A549 (cell line): ENCODE data around the gene RBM44. TPM values are rescaled to one million over a fixed set of nuclear protein-coding genes. Genes with fewer than 3 reads are reported as not detected.

Experiments used
- ATAC-seq, 2 experiments: fragments of 200-7000 bp in 1 of 2; fragments of >200 bp in 1 of 2; cut with Nextera tagmentation in 1 of 2; cut with Tn5 transposase in 1 of 2; 3 replicates each; pipeline versions ENCODE4 v1.8.0 to v1.9.1; 2018 to 2020; ENCODE audit warnings: mild to moderate bottlenecking in 1 of 2, moderate library complexity in 1 of 2
- CTCF ChIA-PET: fragments of 300-600 bp; sonication (Branson Sonifier 250); formaldehyde crosslinking; extraction: SDS; loops from one replicate; lab custom pipeline; 2021; ENCODE audit warnings: antibody characterized with exemption, inconsistent platforms; lab: Yijun Ruan, JAX
- POLR2A ChIA-PET: fragments of 350-600 bp; formaldehyde crosslinking; extraction: SDS; loops from one replicate; lab custom pipeline; 2021; ENCODE audit warnings: antibody characterized with exemption, inconsistent platforms; lab: Yijun Ruan, JAX
- DNase-seq, 2 experiments: peaks; one replicate each; pipeline versions ENCODE4 v3.0.0 to v3.0.0-alpha.2; 2011 to 2016; ENCODE audit warnings: low read depth in 1 of 2, low spot score in 1 of 2
- FAIRE-seq: peaks from 2 replicates; lab custom pipeline; 2011; peaks lifted over from hg19 to GRCh38; lab: Jason Lieb, UNC
- H3K27ac ChIP-seq, 2 experiments: fragments of >200 bp; sonication (Bioruptor Twin); formaldehyde crosslinking; 3 replicates each; pipeline ENCODE4 v1.5.1; 2016 to 2017
- H3K4me1 ChIP-seq: fragments of >200 bp; sonication (Bioruptor Twin); formaldehyde crosslinking; 3 replicates; pipeline ENCODE4 v1.6.1; 2016
- H3K4me2 ChIP-seq: fragments of >200 bp; sonication (Bioruptor Twin); formaldehyde crosslinking; 3 replicates; pipeline ENCODE4 v1.6.1; 2016
- H3K4me3 ChIP-seq: fragments of >200 bp; sonication (Bioruptor Twin); formaldehyde crosslinking; 3 replicates; pipeline ENCODE4 v1.5.1; 2016
- H3K9me3 ChIP-seq: fragments of >200 bp; sonication (Bioruptor Twin); formaldehyde crosslinking; 3 replicates; pipeline ENCODE4 v1.6.1; 2016
- ATOH8 ChIP-seq: fragments of 250-450 bp; sonication (Bioruptor Pico); IDR thresholded peaks from 2 replicates; pipeline ENCODE4 v1.5.0; 2020; ENCODE audit warnings: low read depth, mild to moderate bottlenecking, moderate library complexity
- BCL3 ChIP-seq: fragments of >200 bp; sonication (Bioruptor Twin); formaldehyde crosslinking; IDR thresholded peaks from 3 replicates; pipeline ENCODE4 v1.6.1; 2016
- CBX2 ChIP-seq: fragments of 200-600 bp; sonication (generic); IDR thresholded peaks from 2 replicates; pipeline ENCODE4 v1.6.1; 2016; ENCODE audit warnings: low read depth, mild to moderate bottlenecking, borderline replicate concordance
- CEBPB ChIP-seq, 2 experiments: fragments of >200 bp in 1 of 2; sonication (Bioruptor Twin) in 1 of 2; formaldehyde crosslinking in 1 of 2; IDR thresholded peaks; 2 replicates each; pipeline ENCODE4 v1.6.1; 2012 to 2016
- CTCF ChIP-seq: fragments of >200 bp; sonication (Bioruptor Twin); formaldehyde crosslinking; IDR thresholded peaks from 3 replicates; pipeline ENCODE4 v1.5.1; 2016
- EP300 ChIP-seq, 2 experiments: fragments of >200 bp; sonication (Bioruptor Twin); formaldehyde crosslinking; IDR thresholded peaks; 2 replicates in 1 of 2; 3 replicates in 1 of 2; pipeline ENCODE4 v1.6.1; 2016 to 2017
- FOSB ChIP-seq: fragments of 250-450 bp; sonication (Bioruptor Pico); IDR thresholded peaks from 2 replicates; pipeline ENCODE4 v1.5.0; 2020; ENCODE audit warnings: mild to moderate bottlenecking, moderate library complexity
- FOSL2 ChIP-seq, 2 experiments: fragments of 450-650 bp in 1 of 2; fragments of >200 bp in 1 of 2; sonication (Bioruptor Twin) in 1 of 2; formaldehyde crosslinking; IDR thresholded peaks; 2 replicates each; pipeline versions ENCODE4 v1.5.0 to v1.6.1; 2016 to 2020; ENCODE audit warnings: mild to moderate bottlenecking in 1 of 2, moderate library complexity in 1 of 2
- GATA3 ChIP-seq: IDR thresholded peaks from 2 replicates; pipeline ENCODE4 v1.6.1; 2012; ENCODE audit warnings: borderline replicate concordance
- HDAC2 ChIP-seq: fragments of 200-600 bp; sonication (generic); IDR thresholded peaks from 2 replicates; pipeline ENCODE4 v1.6.1; 2016
- HES2 ChIP-seq: fragments of >200 bp; sonication (Bioruptor Twin); formaldehyde crosslinking; IDR thresholded peaks from 2 replicates; pipeline ENCODE4 v1.6.1; 2016
- HMGXB4 ChIP-seq: fragments of 250-450 bp; sonication (Bioruptor Pico); IDR thresholded peaks from 2 replicates; pipeline ENCODE4 v1.5.0; 2021; ENCODE audit warnings: mild to moderate bottlenecking, moderate library complexity, borderline replicate concordance
- JUNB ChIP-seq: fragments of >200 bp; sonication (Bioruptor Twin); formaldehyde crosslinking; IDR thresholded peaks from 2 replicates; pipeline ENCODE4 v1.6.1; 2016
- MAFK ChIP-seq: fragments of 450-650 bp; IDR thresholded peaks from 2 replicates; pipeline ENCODE4 v1.6.1; 2014; ENCODE audit not compliant: partially characterized antibody
- NFE2L2 ChIP-seq: fragments of 150-350 bp; conservative IDR thresholded peaks from 2 replicates; pipeline ENCODE4 v1.6.1; 2014; ENCODE audit warnings: low read length
- NPAS2 ChIP-seq: fragments of 250-450 bp; sonication (Bioruptor Pico); IDR thresholded peaks from 2 replicates; pipeline ENCODE4 v1.8.0; 2022; ENCODE audit warnings: mild to moderate bottlenecking, moderate library complexity, borderline replicate concordance
- POLR2A ChIP-seq: IDR thresholded peaks from 2 replicates; pipeline ENCODE4 v1.6.1; 2012; ENCODE audit warnings: mild to moderate bottlenecking, low read length
- RARB ChIP-seq: fragments of 250-450 bp; sonication (Bioruptor Pico); IDR thresholded peaks from 2 replicates; pipeline ENCODE4 v1.8.0; 2021; ENCODE audit warnings: mild to moderate bottlenecking, moderate library complexity
- SREBF2 ChIP-seq: fragments of 450-650 bp; IDR thresholded peaks from 2 replicates; pipeline ENCODE4 v1.6.1; 2014; ENCODE audit warnings: mild to moderate bottlenecking, moderate library complexity
- TFCP2L1 ChIP-seq: fragments of 250-450 bp; sonication (Bioruptor Pico); IDR thresholded peaks from 2 replicates; pipeline ENCODE4 v1.5.0; 2021; ENCODE audit warnings: mild to moderate bottlenecking
- TP53 ChIP-seq: fragments of 250-450 bp; sonication (Bioruptor Pico); IDR thresholded peaks from 2 replicates; pipeline ENCODE4 v1.5.0; 2021; ENCODE audit warnings: mild to moderate bottlenecking, moderate library complexity
- ZC3H11A ChIP-seq: fragments of 450-650 bp; IDR thresholded peaks from 2 replicates; pipeline ENCODE4 v1.6.1; 2014; ENCODE audit warnings: antibody characterized with exemption, mild to moderate bottlenecking
- ZFP36 ChIP-seq: fragments of 450-650 bp; IDR thresholded peaks from 2 replicates; pipeline ENCODE4 v1.6.1; 2014; ENCODE audit warnings: borderline replicate concordance; ENCODE audit not compliant: partially characterized antibody
- ZNF302 ChIP-seq: fragments of 250-450 bp; sonication (Bioruptor Pico); IDR thresholded peaks from 2 replicates; pipeline ENCODE4 v1.9.0; 2021; ENCODE audit warnings: inconsistent platforms, mild to moderate bottlenecking, moderate library complexity
- ZSCAN20 ChIP-seq: fragments of 250-450 bp; sonication (Bioruptor Pico); IDR thresholded peaks from 2 replicates; pipeline ENCODE4 v1.8.0; 2022; ENCODE audit warnings: mild to moderate bottlenecking, moderate library complexity
- WGBS: methylation state at CpG from one replicate; pipeline ENCODE4 v1.1.6; 2017; ENCODE audit errors: missing lambda C conversion rate; 5-methylcytosine and 5-hydroxymethylcytosine counted together
- polyA plus RNA-seq, 4 experiments: library from polyadenylated mRNA; depleted of rRNA in 3 of 4; stranded (reverse); fragments of >200 nt; fragmentation: RNase III in 1 of 4; extraction: RNeasy Plus Mini Kit Qiagen cat#74134 plus additional on column Dnase treatment in 1 of 4; gene quantifications; 2 replicates in 3 of 4; 3 replicates in 1 of 4; pipeline ENCODE4 v1.2.3, GENCODE V29; 2011 to 2017

RBM44 gene
- polyA plus RNA-seq, 2 of the 4 experiments (the other 2 are of a cell fraction) = 0.30 to 0.87 TPM

- no peak overlapping the region for H3K4me2 ChIP-seq
- TF ChIP-seq POLR2A (no peak), RARB (CRISPR knock-in tag) (no peak), GATA3 (no peak), MAFK (no peak), EP300 (IDR thresholded peaks at IDR 0.05) (no peak)
- TF ChIP-seq, all 56 proteins: peak for 0
- H3K27ac ChIP-seq = no peak overlapping the region
- H3K9me3 ChIP-seq = no peaks in the 10 kb centered on the region
- peaks cover 9% of the 10 kb centered on the region for H3K4me1 ChIP-seq
- H3K4me3 ChIP-seq = no peak overlapping the region
- POLR2A ChIA-PET = no interaction called here
- ATAC-seq (no peak), FAIRE-seq (no peak), DNase-seq (no peak)
- 81% methylated on average over 9 of the region's 10 CpGs for WGBS
- CTCF ChIA-PET = interaction anchor here (0.6 to 2.6 kb wide), 2 partner anchors 26 to 45 kb away, joined by 3 to 7 read pairs; no protein-coding TSS in a partner anchor
These were observed 85.4 kb downstream of the RBM44 start for GRCh38 chr2:237883951-237884446.

- DNase-seq = no peak
- CTCF ChIA-PET = no interaction called here
- peaks cover 9% of the 10 kb centered on the region for H3K4me1 ChIP-seq
- H3K4me2 ChIP-seq = no peak overlapping the region
- no peak for TF ChIP-seq ZSCAN20
- TF ChIP-seq TFCP2L1 (CRISPR knock-in tag) = no peak
- no peak for TF ChIP-seq CEBPB (IDR thresholded peaks at IDR 0.05)
- no peak for TF ChIP-seq ZNF302 (CRISPR knock-in tag)
- TF ChIP-seq FOSB = no peak
- TF ChIP-seq ZC3H11A = no peak
- no peak for TF ChIP-seq FOSL2 (IDR thresholded peaks at IDR 0.05)
- TF ChIP-seq FOSL2 (CRISPR knock-in tag; IDR thresholded peaks at IDR 0.05) = no peak
- TF ChIP-seq HDAC2 = no peak
- no peak for TF ChIP-seq TP53 (CRISPR knock-in tag)
- no peak for TF ChIP-seq NFE2L2
- TF ChIP-seq ATOH8 = no peak
- no peak for TF ChIP-seq JUNB
- no peak for TF ChIP-seq NPAS2 (CRISPR knock-in tag)
- no peak for TF ChIP-seq SREBF2
- no peak for TF ChIP-seq CTCF
- TF ChIP-seq CBX2 = no peak
- no peak for TF ChIP-seq BCL3
- no peak for TF ChIP-seq HMGXB4 (CRISPR knock-in tag)
- no peak for TF ChIP-seq ZFP36
- TF ChIP-seq HES2 = no peak
- TF ChIP-seq, all 56 proteins: peak for 0
- Histone ChIP-seq H3K4me3 (no peak overlapping the region), H3K9me3 (no peaks in the 10 kb centered on the region), H3K27ac (no peak overlapping the region)
- ATAC-seq (no peak; a peak in 2 of 6 replicates), FAIRE-seq (no peak)
- WGBS = 78% methylated on average over 13 of the region's 13 CpGs
- POLR2A ChIA-PET = no interaction called here
These were observed 86.1 kb downstream of the RBM44 start for GRCh38 chr2:237884681-237885080.
